Duodenal mucosa (tissue), 2 donors: Measurements from ENCODE around the gene ZCCHC10.
"Not testable (repeated sequence)": the region's sequence is repeated elsewhere in the genome, so short reads cannot be mapped to it uniquely, and the experiment has no call there.

Experiments used
- H3K27ac ChIP-seq: one replicate; pipeline ENCODE4 v1.7.0; 2013; ENCODE audit warnings: low read depth, low read length
- H3K27me3 ChIP-seq, 2 donors: one replicate each; pipeline ENCODE4 v1.7.0; 2013; ENCODE audit warnings: low read length in 2 of 2, control low read depth in 1 of 2; ENCODE audit not compliant: insufficient read depth in 2 of 2, control insufficient read depth in 1 of 2
- H3K36me3 ChIP-seq, 2 donors: one replicate each; pipeline ENCODE4 v1.7.0; 2013; ENCODE audit warnings: low read length in 2 of 2, control low read depth in 1 of 2; ENCODE audit not compliant: insufficient read depth in 2 of 2, control insufficient read depth in 1 of 2
- H3K4me1 ChIP-seq, 2 donors: one replicate each; pipeline ENCODE4 v1.7.0; 2013; ENCODE audit warnings: low read length in 2 of 2, control low read depth in 1 of 2; ENCODE audit not compliant: insufficient read depth in 2 of 2, control insufficient read depth in 1 of 2
- H3K4me3 ChIP-seq, 2 donors: one replicate each; pipeline ENCODE4 v1.7.0; 2013; ENCODE audit warnings: low read length in 2 of 2, low read depth in 1 of 2
- H3K9ac ChIP-seq, 2 donors: one replicate each; pipeline ENCODE4 v1.7.0; 2013; ENCODE audit warnings: low read length in 2 of 2, low read depth in 1 of 2
- H3K9me3 ChIP-seq, 2 donors: one replicate each; pipeline ENCODE4 v1.7.0; 2013; ENCODE audit warnings: low read length in 2 of 2, control low read depth in 1 of 2; ENCODE audit not compliant: control insufficient read depth in 1 of 2

The ZCCHC10 gene

GRCh38 chr5:132981288-132981687 is 45.1 kb downstream of the ZCCHC10 start:
- Histone ChIP-seq H3K4me3 (no peak overlapping the region), H3K27ac (no peak overlapping the region), H3K27me3 (no peaks in the 10 kb centered on the region), H3K36me3 (no peaks in the 10 kb centered on the region), H3K9me3 (peaks cover 0 to 3% of the 10 kb centered on the region in 2 donors), H3K4me1 (no peaks in the 10 kb centered on the region), H3K9ac (no peak overlapping the region)

- H3K4me3 ChIP-seq = no peak overlapping the region
- peaks cover 0 to 3% of the 10 kb centered on the region in 2 donors for H3K9me3 ChIP-seq
- H3K27ac ChIP-seq = no peak overlapping the region
- no peaks in the 10 kb centered on the region for H3K4me1 ChIP-seq
- no peaks in the 10 kb centered on the region for H3K36me3 ChIP-seq
- no peak overlapping the region for H3K9ac ChIP-seq
- H3K27me3 ChIP-seq = no peaks in the 10 kb centered on the region
Measured at GRCh38 chr5:132979976-132980375, 46.4 kb downstream of the ZCCHC10 start.

GRCh38 chr5:132979367-132979940 is 46.9 kb downstream of the ZCCHC10 start:
- Histone ChIP-seq H3K9me3 (peaks cover 0 to 3% of the 10 kb centered on the region in 2 donors), H3K27me3 (no peaks in the 10 kb centered on the region), H3K27ac (no peak overlapping the region)

DNA sequence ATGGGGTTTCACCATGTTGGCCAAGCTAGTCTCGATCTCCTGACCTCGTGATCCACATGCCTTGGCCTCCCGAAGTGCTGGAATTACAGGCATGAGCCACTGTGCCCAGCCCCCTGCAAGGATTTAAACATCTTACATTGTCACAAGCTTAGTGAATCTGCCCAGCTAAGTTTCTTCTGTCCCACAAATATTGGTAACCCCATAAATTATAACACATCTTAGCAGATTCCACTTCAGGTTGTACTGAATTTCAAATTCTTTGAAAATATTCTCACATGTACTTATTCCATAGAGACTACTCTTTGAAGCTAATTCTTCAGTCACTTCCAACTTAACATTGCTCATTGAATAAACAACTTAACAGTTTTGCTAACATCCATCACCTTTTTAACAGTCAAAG is 49.5 kb downstream of the ZCCHC10 start:
- H3K9me3 ChIP-seq = peaks cover 0 to 3% of the 10 kb centered on the region in 2 donors

More at GRCh38 chr5:132979367-132979940, 46.9 kb downstream of the ZCCHC10 start:
- Histone ChIP-seq H3K9ac (no peak overlapping the region), H3K36me3 (no peaks in the 10 kb centered on the region), H3K4me1 (no peaks in the 10 kb centered on the region), H3K4me3 (no peak overlapping the region)

GRCh38 chr5:132972436-132972828 is 53.9 kb downstream of the ZCCHC10 start:
- H3K27ac ChIP-seq, H3K36me3 ChIP-seq, H3K27me3 ChIP-seq, H3K4me1 ChIP-seq, H3K9ac ChIP-seq, H3K4me3 ChIP-seq, H3K9me3 ChIP-seq: not testable (repeated sequence)

More for the DNA sequence above, 49.5 kb downstream of the ZCCHC10 start:
- Histone ChIP-seq H3K9ac (no peak overlapping the region), H3K27ac (no peak overlapping the region), H3K4me3 (no peak overlapping the region), H3K4me1 (no peaks in the 10 kb centered on the region), H3K27me3 (no peaks in the 10 kb centered on the region), H3K36me3 (no peaks in the 10 kb centered on the region)

DNA sequence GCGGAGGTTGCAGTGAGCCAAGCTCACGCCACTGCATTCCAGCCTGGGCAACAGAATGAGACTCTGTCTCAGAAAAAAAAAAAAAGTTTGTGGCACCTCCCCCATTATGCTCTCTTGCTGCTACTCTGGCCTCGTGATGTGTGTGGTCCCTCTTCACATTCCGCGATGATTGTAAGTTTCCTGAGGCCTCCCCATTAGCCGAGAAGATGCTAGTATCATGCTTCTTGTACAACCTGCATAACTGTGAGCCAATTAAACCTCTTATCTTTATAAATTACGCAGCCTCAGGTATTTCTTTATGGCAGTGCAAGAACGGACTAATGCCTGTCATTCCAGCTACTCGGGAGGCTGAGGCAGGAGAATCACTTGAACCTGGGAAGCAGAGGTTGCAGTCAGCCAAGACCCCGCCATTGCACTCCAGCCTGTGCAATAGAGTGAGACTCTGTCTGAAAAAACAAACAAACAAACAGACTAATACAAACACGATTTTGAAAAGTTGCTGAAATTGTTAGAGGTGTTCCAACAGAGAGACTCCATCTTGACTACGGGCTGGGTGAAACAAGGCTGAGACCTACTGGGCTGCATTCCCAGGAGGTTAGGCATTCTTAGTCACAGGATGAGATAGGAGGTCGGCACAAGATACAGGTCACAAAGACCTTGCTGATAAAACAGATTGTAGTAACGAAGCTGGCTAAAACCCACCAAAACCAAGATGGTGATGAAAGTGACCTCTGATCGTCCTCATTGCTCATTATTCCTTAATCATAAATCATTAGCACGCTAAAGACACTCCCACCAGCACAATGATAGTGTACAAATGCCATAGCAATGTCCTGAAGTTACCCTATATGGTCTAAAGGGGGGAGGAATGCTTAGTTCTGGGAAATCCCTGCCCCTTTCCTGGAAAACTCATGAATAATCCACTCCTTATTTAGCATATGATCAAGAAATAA is 54.6 kb downstream of the ZCCHC10 start:
- no peaks in the 10 kb centered on the region for H3K27me3 ChIP-seq

DNA sequence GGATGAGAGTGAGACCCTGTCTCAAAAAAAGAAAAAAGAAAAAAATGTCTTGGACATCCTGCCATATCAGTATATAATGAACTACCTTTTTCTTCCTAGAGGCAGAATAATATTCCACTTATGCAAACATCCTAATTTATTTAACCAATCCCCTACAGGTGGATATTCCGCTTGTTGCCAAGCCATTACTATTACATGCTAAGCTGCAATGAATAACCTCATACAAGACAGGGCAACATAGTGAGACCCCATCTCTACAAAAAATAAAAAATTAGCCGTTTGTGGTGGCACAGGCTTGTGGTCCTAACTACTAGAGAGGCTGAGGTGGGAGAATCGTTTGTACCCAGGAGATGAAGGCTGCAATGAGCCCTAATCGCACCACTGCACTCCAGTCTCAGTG is 61.2 kb downstream of the ZCCHC10 start:
- Histone ChIP-seq H3K4me1 (peaks cover 6 to 9% of the 10 kb centered on the region in 2 donors), H3K36me3 (no peaks in the 10 kb centered on the region), H3K9me3 (no peaks in the 10 kb centered on the region), H3K27me3 (no peaks in the 10 kb centered on the region), H3K4me3 (no peak overlapping the region), H3K9ac (no peak overlapping the region), H3K27ac (no peak overlapping the region)

More for the DNA sequence above, 54.6 kb downstream of the ZCCHC10 start:
- peaks cover 0 to under 1% of the 10 kb centered on the region in 2 donors for H3K9me3 ChIP-seq
- H3K9ac ChIP-seq = no peak overlapping the region
- no peaks in the 10 kb centered on the region for H3K4me1 ChIP-seq
- no peak overlapping the region for H3K4me3 ChIP-seq
- no peak overlapping the region for H3K27ac ChIP-seq
- no peaks in the 10 kb centered on the region for H3K36me3 ChIP-seq

DNA sequence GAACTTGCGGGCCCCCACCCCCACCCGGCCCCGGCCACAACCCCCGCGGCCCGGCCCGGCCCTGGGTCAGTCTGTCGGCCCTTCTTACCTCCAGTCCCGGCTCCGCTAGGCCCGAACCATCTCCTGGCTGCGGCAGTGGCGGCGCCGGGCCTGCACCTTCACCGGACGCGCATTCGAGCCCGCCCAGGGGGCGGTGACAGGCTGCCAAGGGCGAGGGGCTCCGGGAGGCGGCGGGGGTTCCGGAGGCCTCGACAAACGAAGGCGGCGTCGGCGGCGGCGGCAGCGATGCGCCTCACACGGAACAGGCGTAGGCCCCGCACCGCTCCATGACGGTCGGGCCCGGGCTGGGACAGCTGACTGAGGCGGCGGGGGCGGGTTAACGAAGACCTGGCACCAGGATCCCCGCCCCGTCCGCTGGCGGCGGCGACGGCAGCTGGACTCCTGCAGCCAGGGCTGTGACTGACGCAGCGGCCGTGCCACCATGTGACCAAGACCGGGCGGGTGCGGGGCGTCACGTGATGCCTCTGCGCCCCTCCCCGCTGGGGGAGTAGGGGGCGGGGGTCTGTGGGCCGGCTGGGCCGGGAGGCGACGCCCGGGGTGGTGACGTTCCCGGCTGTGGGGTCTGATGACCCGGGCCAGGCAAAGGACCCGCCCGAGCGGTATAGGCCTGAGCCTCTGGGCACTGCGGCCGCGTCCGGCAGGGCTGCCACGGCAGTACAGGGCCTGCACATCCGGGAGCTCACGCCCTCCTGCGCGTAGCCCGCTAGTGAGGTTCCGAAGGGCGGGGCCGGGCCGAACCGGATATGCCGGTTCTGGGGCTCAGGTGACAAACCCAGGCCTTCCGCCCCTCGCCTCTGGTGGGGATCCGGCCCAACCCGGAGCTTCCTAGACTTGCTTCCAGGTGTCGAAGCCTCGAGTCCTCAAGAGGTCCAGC is 62.9 kb downstream of the ZCCHC10 start, which contains the start of gene AFF4:
TSS of gene AFF4 (minus strand) at position 464 of the 934 bp plus-strand sequence. CDS start 26,445 bp downstream, outside the sequence.
- H3K4me1 ChIP-seq = peaks cover 6 to 14% of the 10 kb centered on the region in 2 donors
- H3K9me3 ChIP-seq = no peaks in the 10 kb centered on the region
- H3K27ac ChIP-seq = peak within 1 kb of the TSS; percentile 98
- no peaks in the 10 kb centered on the region for H3K36me3 ChIP-seq
- H3K27me3 ChIP-seq = no peaks in the 10 kb centered on the region
- H3K4me3 ChIP-seq = peak within 1 kb of the TSS; percentile 78 to 85
- peak within 1 kb of the TSS; percentile 65 to 100 for H3K9ac ChIP-seq

DNA sequence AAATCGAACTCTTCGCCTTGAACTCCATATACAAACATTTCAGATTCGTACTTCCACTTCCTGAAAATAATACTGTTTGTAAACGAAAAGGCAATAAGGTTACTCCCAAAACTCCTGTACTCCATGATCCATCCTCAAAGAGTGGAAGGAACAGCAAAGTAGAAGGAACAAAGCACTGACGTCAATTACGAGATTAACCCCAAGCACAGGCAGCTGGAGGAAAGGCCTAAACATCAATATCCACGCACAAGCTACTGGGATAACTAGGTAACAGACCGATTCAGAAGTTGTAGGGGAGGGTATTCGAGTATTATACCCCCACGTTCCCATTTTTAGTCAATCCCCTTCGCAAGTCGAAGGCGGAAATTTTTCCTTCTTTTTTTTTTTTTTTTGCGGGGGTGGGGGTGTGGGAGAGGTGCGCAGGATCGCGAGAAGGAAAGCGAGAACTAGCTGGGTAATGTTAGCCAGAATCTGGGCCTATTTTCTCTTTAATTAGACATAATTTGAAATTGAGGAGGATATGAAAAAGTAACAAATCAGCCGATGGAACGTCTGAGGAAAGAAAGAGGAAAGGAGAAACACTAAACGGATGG is 63.8 kb downstream of the ZCCHC10 start:
- Histone ChIP-seq H3K4me3 (peak overlapping the region; percentile 78 to 85), H3K36me3 (no peaks in the 10 kb centered on the region), H3K9ac (peak overlapping the region; percentile 65 to 100), H3K9me3 (no peaks in the 10 kb centered on the region), H3K27me3 (no peaks in the 10 kb centered on the region), H3K27ac (peak overlapping the region; percentile 98), H3K4me1 (peaks cover 6 to 14% of the 10 kb centered on the region in 2 donors)
